ENCODE results near the gene CLCN3. TPM values are rescaled to one million over a fixed set of nuclear protein-coding genes. Genes with fewer than 3 reads are reported as not detected.

Gene CLCN3
- total and polyA plus RNA-seq, 9 of the 15 experiments (the other 6 are each of a cell fraction or from before 2014, with no cell fraction given): 12.7 to 60.6 (median 38.5) TPM

GRCh38 chr4:169677150-169677748 is 56.9 kb downstream of the CLCN3 start:
- no peak overlapping the region for H3K9ac ChIP-seq (ENCODE audit: insufficient read depth in 1 of 2, low read depth in 2 of 2, low read length in 2 of 2)
- no peak overlapping the region for H3K4me2 ChIP-seq (ENCODE audit: insufficient read depth, low read length)
- H3K9me1 ChIP-seq (ENCODE audit: control insufficient read depth, insufficient read depth, low read length): no peaks in the 10 kb centered on the region
- in situ Hi-C loops (cut with MboI) (no loop called here), intact Hi-C loops (cut with micrococcal nuclease) (no loop called here)
- no peak overlapping the region for H3K27ac ChIP-seq (ENCODE audit: extremely low read depth, low read depth, low read length)
- H3K9me3 ChIP-seq (replicated peaks; ENCODE audit: control insufficient read depth, insufficient read depth, low read depth, low read length): no peaks in the 10 kb centered on the region
- DNase-seq (ENCODE audit: extremely low read depth in 1 of 4, low spot score in 3 of 4) (no peak), ATAC-seq (no peak), FAIRE-seq (no peak)
- H2AFZ ChIP-seq (ENCODE audit: low read depth, low read length): no peak overlapping the region
- POLR2A ChIA-PET: interaction anchor here (1.6 kb wide), 1 partner anchor 18 kb away, joined by 6 read pairs; no protein-coding TSS in a partner anchor
- H3K79me2 ChIP-seq (ENCODE audit: control insufficient read depth, insufficient read depth, low read length): peaks cover 55% of the 10 kb centered on the region
- H3K27me3 ChIP-seq (ENCODE audit: control insufficient read depth in 2 of 2, insufficient read depth in 2 of 2, low read length in 2 of 2): no peaks in the 10 kb centered on the region
- 97% methylated on average over 2 of the region's 2 CpGs for WGBS (ENCODE audit: insufficient coverage, low coverage, missing lambda C conversion rate)
- peaks cover 26% of the 10 kb centered on the region for H3K36me3 ChIP-seq (ENCODE audit: control insufficient read depth, insufficient read depth, low read length)
- CTCF ChIA-PET (ENCODE audit: low intra/inter-chr PET ratio): no interaction called here
- BruUV-seq (replicated peaks): no TSS peak
- H4K20me1 ChIP-seq (replicated peaks; ENCODE audit: control insufficient read depth, insufficient read depth, low read length): no peaks in the 10 kb centered on the region
- TF ChIP-seq ZNF551 (CRISPR knock-in tag; IDR thresholded peaks at IDR 0.05): no peak
- no peak for TF ChIP-seq KAT8 (IDR thresholded peaks at IDR 0.05; ENCODE audit: low read depth)
- peak; percentile 85 for TF ChIP-seq NFIC (IDR thresholded peaks at IDR 0.05)
- TF ChIP-seq ZBTB40 (IDR thresholded peaks at IDR 0.05): peak; percentile 83
- peak; percentile 61 for TF ChIP-seq ZBTB40 (CRISPR knock-in tag; IDR thresholded peaks at IDR 0.05)
- H3K4me3 ChIP-seq: no peak overlapping the region
- no peaks in the 10 kb centered on the region for H3K4me1 ChIP-seq (replicated peaks in 1 of 2; ENCODE audit: control insufficient read depth in 2 of 2, insufficient read depth in 2 of 2, low read length in 2 of 2)

Measured in K562 (cell line).